BE2C (cell line): ENCODE data around the gene RARB.

ENCODE experiments used
- DNase-seq: peaks from one replicate; pipeline ENCODE4 v3.0.0-alpha.2; 2020
- H3K27me3 ChIP-seq: fragments of 250-450 bp; sonication (Bioruptor Pico); 2 replicates; pipeline ENCODE4 v1.5.1; 2020; ENCODE audit warnings: mild to moderate bottlenecking
- H3K36me3 ChIP-seq: fragments of 250-450 bp; sonication (Bioruptor Pico); 2 replicates; pipeline ENCODE4 v1.5.1; 2020; ENCODE audit warnings: mild to moderate bottlenecking
- H3K4me1 ChIP-seq: fragments of 250-450 bp; sonication (Bioruptor Pico); 2 replicates; pipeline ENCODE4 v1.5.1; 2020
- H3K4me3 ChIP-seq: 2 replicates; pipeline ENCODE4 v1.5.1; 2011; ENCODE audit warnings: low read depth, low read length
- H3K9me3 ChIP-seq: fragments of 250-450 bp; sonication (Bioruptor Pico); 2 replicates; pipeline ENCODE4 v1.5.1; 2020
- TF ChIP-seq, protein P1 (sequence below): IDR thresholded peaks from 2 replicates; pipeline ENCODE4 v1.5.1; 2012; ENCODE audit warnings: mild to moderate bottlenecking, low read depth, low read length

The RARB gene

DNA sequence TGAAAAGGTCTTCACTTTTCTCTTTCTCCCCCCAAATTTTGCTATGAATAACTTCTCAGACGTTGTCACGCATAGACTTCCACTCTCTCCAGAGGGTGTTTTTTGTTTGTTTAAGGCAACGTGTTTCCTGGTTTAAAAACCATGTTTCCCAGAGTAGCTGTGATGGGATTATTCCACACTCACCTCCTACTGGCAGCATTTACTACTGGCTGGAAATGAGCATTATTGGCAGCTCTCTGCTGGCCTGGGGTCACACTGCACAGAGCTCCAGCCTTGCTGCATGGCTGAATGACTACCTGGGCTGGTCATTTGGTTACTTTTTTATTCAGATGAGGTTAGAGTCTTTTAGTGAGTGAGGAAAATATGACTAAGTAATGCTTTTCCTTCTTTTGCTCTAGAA is 65.2 kb downstream of the RARB start:
- no peaks in the 10 kb centered on the region for H3K36me3 ChIP-seq
- no peaks in the 10 kb centered on the region for H3K4me1 ChIP-seq
- H3K4me3 ChIP-seq, result no peak overlapping the region
- TF ChIP-seq, protein P1, sequence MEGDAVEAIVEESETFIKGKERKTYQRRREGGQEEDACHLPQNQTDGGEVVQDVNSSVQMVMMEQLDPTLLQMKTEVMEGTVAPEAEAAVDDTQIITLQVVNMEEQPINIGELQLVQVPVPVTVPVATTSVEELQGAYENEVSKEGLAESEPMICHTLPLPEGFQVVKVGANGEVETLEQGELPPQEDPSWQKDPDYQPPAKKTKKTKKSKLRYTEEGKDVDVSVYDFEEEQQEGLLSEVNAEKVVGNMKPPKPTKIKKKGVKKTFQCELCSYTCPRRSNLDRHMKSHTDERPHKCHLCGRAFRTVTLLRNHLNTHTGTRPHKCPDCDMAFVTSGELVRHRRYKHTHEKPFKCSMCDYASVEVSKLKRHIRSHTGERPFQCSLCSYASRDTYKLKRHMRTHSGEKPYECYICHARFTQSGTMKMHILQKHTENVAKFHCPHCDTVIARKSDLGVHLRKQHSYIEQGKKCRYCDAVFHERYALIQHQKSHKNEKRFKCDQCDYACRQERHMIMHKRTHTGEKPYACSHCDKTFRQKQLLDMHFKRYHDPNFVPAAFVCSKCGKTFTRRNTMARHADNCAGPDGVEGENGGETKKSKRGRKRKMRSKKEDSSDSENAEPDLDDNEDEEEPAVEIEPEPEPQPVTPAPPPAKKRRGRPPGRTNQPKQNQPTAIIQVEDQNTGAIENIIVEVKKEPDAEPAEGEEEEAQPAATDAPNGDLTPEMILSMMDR, result no peak
- H3K9me3 ChIP-seq, result no peaks in the 10 kb centered on the region
- H3K27me3 ChIP-seq, result no peaks in the 10 kb centered on the region
- no peak for DNase-seq

DNA sequence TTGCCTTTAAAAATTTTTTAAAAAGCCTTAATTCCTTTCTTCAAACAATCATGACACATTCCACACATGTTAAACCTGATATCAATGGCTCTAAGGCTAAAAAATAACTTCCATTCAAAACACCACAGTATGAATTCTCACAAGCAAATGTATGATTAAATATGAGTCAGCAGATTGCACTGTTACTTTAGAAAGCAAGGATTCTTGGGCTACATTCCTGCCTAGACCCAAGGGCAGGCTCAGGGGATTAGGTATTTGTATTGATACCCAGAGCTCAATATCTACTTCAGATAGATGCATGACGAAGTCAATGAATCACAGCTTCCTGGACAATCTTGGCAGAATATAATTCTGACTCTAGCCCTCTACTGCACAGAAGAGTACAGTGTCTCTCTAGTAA is 65.7 kb downstream of the RARB start:
- no peaks in the 10 kb centered on the region for H3K4me1 ChIP-seq
- no peaks in the 10 kb centered on the region for H3K9me3 ChIP-seq
- no peak for DNase-seq
- H3K4me3 ChIP-seq, result no peak overlapping the region
- TF ChIP-seq, protein P1, result no peak
- no peaks in the 10 kb centered on the region for H3K27me3 ChIP-seq
- H3K36me3 ChIP-seq, result no peaks in the 10 kb centered on the region

DNA sequence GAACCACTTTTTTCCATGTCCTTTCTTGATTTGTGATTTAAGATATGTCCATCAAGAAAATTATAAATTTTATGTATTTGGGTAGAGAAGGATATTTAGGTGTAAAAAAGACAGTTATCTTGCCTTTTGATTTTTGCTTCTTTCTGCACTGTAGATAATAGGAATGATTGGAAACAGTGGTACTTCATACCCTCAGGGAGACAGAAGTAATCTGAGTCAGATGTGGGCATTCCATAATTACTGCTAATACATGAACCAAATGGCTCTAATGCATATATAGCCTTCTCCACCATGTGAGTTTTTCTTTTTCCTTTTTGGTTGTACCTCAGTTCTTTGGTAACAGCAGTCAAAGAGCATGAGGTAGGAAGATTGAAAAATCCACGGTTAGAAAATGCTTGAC is 67.2 kb downstream of the RARB start:
- TF ChIP-seq, protein P1, result no peak

DNA sequence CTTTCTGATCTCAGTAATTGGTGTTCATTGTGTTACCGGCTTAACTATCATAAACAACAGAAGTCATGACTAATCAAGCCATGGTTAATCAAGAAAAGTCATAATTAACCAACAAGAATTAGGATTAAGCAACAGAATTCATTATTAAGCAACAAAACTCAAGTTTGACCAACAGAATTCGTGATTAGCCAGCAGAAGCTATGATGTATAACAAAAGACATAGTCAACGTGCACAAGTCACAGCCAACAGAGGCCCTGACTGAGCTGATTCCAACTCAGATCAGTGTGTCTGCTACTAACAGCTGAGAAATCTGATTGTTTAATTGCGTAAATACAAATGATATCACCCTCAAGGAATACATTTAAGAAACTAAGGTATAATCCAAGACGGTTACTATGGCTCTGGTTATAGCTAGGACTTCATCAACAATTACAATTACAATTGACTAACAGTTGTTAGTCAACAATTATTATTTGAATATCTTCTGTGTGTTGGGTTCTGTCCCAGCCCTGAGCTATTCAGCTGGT is 67.7 kb downstream of the RARB start:
- no peak for DNase-seq
- Histone ChIP-seq H3K9me3 (no peaks in the 10 kb centered on the region), H3K4me3 (no peak overlapping the region), H3K27me3 (no peaks in the 10 kb centered on the region), H3K4me1 (no peaks in the 10 kb centered on the region), H3K36me3 (no peaks in the 10 kb centered on the region)
- TF ChIP-seq, protein P1, result no peak

More for the DNA sequence above, 67.2 kb downstream of the RARB start:
- no peaks in the 10 kb centered on the region for H3K9me3 ChIP-seq
- H3K4me1 ChIP-seq, result no peaks in the 10 kb centered on the region
- H3K36me3 ChIP-seq, result no peaks in the 10 kb centered on the region
- H3K4me3 ChIP-seq, result no peak overlapping the region
- DNase-seq, result no peak
- H3K27me3 ChIP-seq, result no peaks in the 10 kb centered on the region

DNA sequence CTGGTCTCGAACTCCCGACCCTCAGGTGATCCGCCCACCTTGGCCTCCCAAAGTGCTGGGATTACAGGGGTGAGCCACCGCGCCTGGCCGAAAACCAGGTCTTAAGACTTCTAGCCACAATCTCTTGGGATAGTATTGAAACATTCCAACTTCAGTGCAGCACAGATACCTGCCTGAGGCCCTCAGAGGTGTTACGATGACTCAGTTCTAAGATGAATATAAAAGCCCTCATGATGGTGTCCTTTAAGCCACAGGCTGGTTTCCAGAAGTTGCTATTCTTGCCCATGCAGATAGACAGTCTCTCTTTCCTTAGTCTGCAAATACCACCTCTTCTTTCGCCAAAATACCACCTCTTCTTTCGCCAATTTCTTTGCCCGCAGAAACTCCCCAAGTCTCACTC is 69.0 kb downstream of the RARB start:
- no peaks in the 10 kb centered on the region for H3K27me3 ChIP-seq
- no peaks in the 10 kb centered on the region for H3K4me1 ChIP-seq
- TF ChIP-seq, protein P1, result no peak
- no peak for DNase-seq
- no peaks in the 10 kb centered on the region for H3K9me3 ChIP-seq
- H3K4me3 ChIP-seq, result no peak overlapping the region
- no peaks in the 10 kb centered on the region for H3K36me3 ChIP-seq

DNA sequence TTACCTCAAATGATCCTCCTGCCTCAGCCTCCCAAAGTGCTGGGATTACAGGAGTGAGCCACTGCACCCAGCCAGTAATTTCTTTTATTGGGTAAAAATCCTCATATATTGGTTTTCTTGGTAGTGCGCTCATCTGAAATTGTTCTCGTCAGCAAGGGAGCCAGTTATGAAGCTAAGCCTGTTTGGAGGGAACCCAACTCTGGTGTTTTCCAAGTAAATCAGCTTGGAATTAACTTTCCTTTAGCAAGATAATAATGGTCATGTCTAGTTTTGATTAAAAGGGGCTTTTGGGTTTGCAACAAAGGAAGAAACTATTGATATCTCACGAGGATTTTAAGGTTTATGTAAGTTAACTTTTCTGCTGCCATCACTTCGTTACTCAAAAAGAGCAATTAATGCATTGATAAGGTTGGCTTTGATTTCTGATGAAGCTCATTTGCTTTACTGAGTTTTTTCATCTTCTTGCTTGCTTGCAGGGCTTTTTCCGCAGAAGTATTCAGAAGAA is 72.7 kb downstream of the RARB start:
- Histone ChIP-seq H3K9me3 (no peaks in the 10 kb centered on the region), H3K27me3 (no peaks in the 10 kb centered on the region), H3K4me3 (no peak overlapping the region), H3K36me3 (no peaks in the 10 kb centered on the region), H3K4me1 (no peaks in the 10 kb centered on the region)
- DNase-seq, result no peak
- TF ChIP-seq, protein P1, result no peak
